GM23338 (cell line): Measurements from ENCODE around the gene NCR2. TPM values are rescaled to one million over a fixed set of nuclear protein-coding genes. Genes with fewer than 3 reads are reported as not detected.

Experiments
- ATAC-seq: fragments of 200-7000 bp; cut with Tn5 transposase; 3 replicates; pipeline ENCODE4 v1.9.1; 2020
- DNase-seq: peaks from one replicate; pipeline ENCODE4 v3.0.0-alpha.2; 2015; ENCODE audit warnings: low spot score
- H2AFZ ChIP-seq: fragments of 200-600 bp; sonication (generic); 2 replicates; pipeline ENCODE4 v1.8.0; 2016; ENCODE audit warnings: antibody characterized with exemption, mild to moderate bottlenecking, moderate library complexity
- H3F3A ChIP-seq: fragments of 200-600 bp; sonication (generic); replicated peaks from 2 replicates; pipeline ENCODE4 v1.8.0; 2017; ENCODE audit warnings: antibody characterized with exemption, mixed run types, low read depth
- H3K27ac ChIP-seq: fragments of 200-600 bp; sonication (generic); 2 replicates; pipeline ENCODE4 v1.6.1; 2016; ENCODE audit warnings: low read depth
- H3K27me3 ChIP-seq: fragments of 200-600 bp; sonication (generic); 2 replicates; pipeline ENCODE4 v1.8.0; 2016; ENCODE audit warnings: mild to moderate bottlenecking, mixed run types, moderate library complexity; ENCODE audit not compliant: insufficient read depth
- H3K36me3 ChIP-seq: fragments of 200-600 bp; sonication (generic); 2 replicates; pipeline ENCODE4 v1.8.0; 2016; ENCODE audit warnings: mild to moderate bottlenecking; ENCODE audit not compliant: insufficient read depth
- H3K4me1 ChIP-seq: fragments of 200-600 bp; sonication (generic); 2 replicates; pipeline ENCODE4 v1.8.0; 2016; ENCODE audit warnings: mild to moderate bottlenecking, moderate library complexity; ENCODE audit not compliant: insufficient read depth
- H3K4me2 ChIP-seq: fragments of 200-600 bp; sonication (generic); 2 replicates; pipeline ENCODE4 v1.7.1; 2017; ENCODE audit warnings: mixed run types
- H3K4me3 ChIP-seq: fragments of 200-600 bp; sonication (generic); 2 replicates; pipeline ENCODE4 v1.6.1; 2016; ENCODE audit warnings: mixed run types
- H3K79me2 ChIP-seq: fragments of 200-600 bp; sonication (generic); replicated peaks from 2 replicates; pipeline ENCODE4 v1.8.0; 2017; ENCODE audit warnings: mild to moderate bottlenecking; ENCODE audit not compliant: insufficient read depth
- H3K9me2 ChIP-seq: fragments of 200-600 bp; sonication (generic); 2 replicates; pipeline ENCODE4 v1.8.0; 2017; ENCODE audit not compliant: insufficient read depth
- H4K20me1 ChIP-seq: fragments of 200-600 bp; sonication (generic); replicated peaks from 2 replicates; pipeline ENCODE4 v1.8.0; 2017; ENCODE audit warnings: mild to moderate bottlenecking; ENCODE audit not compliant: insufficient read depth
- H3K27ac Mint-ChIP-seq: 2 replicates; pipeline ENCODE4 v1.8.0; 2020; ENCODE audit warnings: inconsistent platforms, mild to moderate bottlenecking, moderate library complexity, mixed read lengths
- H3K27me3 Mint-ChIP-seq: 3 replicates; pipeline ENCODE4 v1.8.0; 2022; ENCODE audit warnings: low read depth, mild to moderate bottlenecking, moderate library complexity, mixed read lengths, inconsistent platforms; ENCODE audit not compliant: insufficient read depth, poor library complexity
- H3K36me3 Mint-ChIP-seq: 3 replicates; pipeline ENCODE4 v1.8.0; 2021; ENCODE audit warnings: low read depth, mild to moderate bottlenecking, inconsistent platforms, moderate library complexity, mixed read lengths
- H3K4me1 Mint-ChIP-seq: 3 replicates; pipeline ENCODE4 v1.8.0; 2020; ENCODE audit warnings: mild to moderate bottlenecking, inconsistent platforms, mixed read lengths
- H3K4me3 Mint-ChIP-seq: 3 replicates; pipeline ENCODE4 v1.8.0; 2021; ENCODE audit warnings: moderate library complexity, mild to moderate bottlenecking, inconsistent platforms, mixed read lengths
- H3K9me3 Mint-ChIP-seq: 3 replicates; pipeline ENCODE4 v1.8.0; 2020; ENCODE audit warnings: moderate library complexity, mild to moderate bottlenecking, inconsistent platforms, mixed read lengths
- CREB1 ChIP-seq: fragments of 250-450 bp; sonication (Bioruptor Pico); IDR thresholded peaks from 2 replicates; pipeline ENCODE4 v1.5.0; 2020; ENCODE audit warnings: low read depth, mild to moderate bottlenecking, moderate library complexity
- ETS1 ChIP-seq: IDR thresholded peaks from 2 replicates; pipeline ENCODE4 v1.6.1; 2016; ENCODE audit warnings: antibody characterized with exemption
- EZH2 ChIP-seq: fragments of 200-600 bp; sonication (generic); IDR thresholded peaks from one replicate; pipeline ENCODE4 v1.8.0; 2017; ENCODE audit warnings: antibody characterized with exemption, mild to moderate bottlenecking, low read depth; ENCODE audit not compliant: unreplicated experiment
- EZH2phosphoT487 ChIP-seq: fragments of 200-600 bp; sonication (generic); IDR thresholded peaks from one replicate; pipeline ENCODE4 v1.8.1; 2018; ENCODE audit warnings: antibody characterized with exemption; ENCODE audit not compliant: unreplicated experiment
- JUNB ChIP-seq: IDR thresholded peaks from one replicate; pipeline ENCODE4 v1.6.1; 2016; ENCODE audit warnings: antibody characterized with exemption; ENCODE audit not compliant: unreplicated experiment
- NANOG ChIP-seq: IDR thresholded peaks from 2 replicates; pipeline ENCODE4 v1.6.1; 2016; ENCODE audit warnings: antibody characterized with exemption, borderline replicate concordance
- STAT1 ChIP-seq: IDR thresholded peaks from one replicate; pipeline ENCODE4 v1.6.1; 2016; ENCODE audit warnings: antibody characterized with exemption; ENCODE audit not compliant: unreplicated experiment
- ZNF114 ChIP-seq: fragments of 250-450 bp; sonication (Bioruptor Pico); IDR thresholded peaks from 2 replicates; pipeline ENCODE4 v1.5.0; 2020; ENCODE audit warnings: mild to moderate bottlenecking, moderate library complexity
- ZNF331 ChIP-seq: fragments of 250-450 bp; sonication (Bioruptor Pico); IDR thresholded peaks from 2 replicates; pipeline ENCODE4 v1.5.0; 2020; ENCODE audit warnings: low read depth, mild to moderate bottlenecking, moderate library complexity
- polyA plus RNA-seq: library from polyadenylated mRNA; unstranded; fragments of >200 nt; fragmentation: Nextera tagmentation; extraction: Ambion mirVana; gene quantifications from 2 replicates; pipeline ENCODE4 v1.2.1, GENCODE V29; 2016
- total RNA-seq: library from RNA; depleted of rRNA; stranded (reverse); fragments of >200 nt; shearing (Covaris generic); gene quantifications from 2 replicates; pipeline ENCODE4 v1.2.3, GENCODE V29; 2014
- TF ChIP-seq, protein P1 (sequence below): fragments of 250-450 bp; sonication (Bioruptor Pico); IDR thresholded peaks from 2 replicates; pipeline ENCODE4 v1.5.0; 2020; ENCODE audit warnings: mild to moderate bottlenecking, moderate library complexity
- TF ChIP-seq, protein P2 (sequence below): IDR thresholded peaks from one replicate; pipeline ENCODE4 v1.6.1; 2018; ENCODE audit warnings: antibody characterized with exemption; ENCODE audit not compliant: unreplicated experiment
- TF ChIP-seq, protein P3 (sequence below), 2 experiments: fragments of 200-600 bp in 1 of 2; sonication (generic) in 1 of 2; conservative IDR thresholded peaks; 2 replicates each; pipeline versions ENCODE4 v1.5.1 to v1.6.1; 2016 to 2017; ENCODE audit warnings: antibody characterized with exemption in 2 of 2, low read depth in 2 of 2, mild to moderate bottlenecking in 2 of 2, moderate library complexity in 1 of 2

NCR2 gene
- total and polyA plus RNA-seq, 2 experiments from 2014 or later, result not detected

GRCh38 chr6:41352396-41352795 is 17.0 kb downstream of the NCR2 start:
- Histone ChIP-seq H4K20me1 (no peaks in the 10 kb centered on the region), H3K27me3 (no peaks in the 10 kb centered on the region), H3K4me2 (no peak overlapping the region), H3K36me3 (0 out of 2 replicates have a peak, but pooled peaks cover 4% of the 10 kb centered on the region), H3K4me1 (no peaks in the 10 kb centered on the region), H3K27ac (no peak overlapping the region), H3K4me3 (no peak overlapping the region), H3K9me2 (no peaks in the 10 kb centered on the region), H3F3A (no peaks in the 10 kb centered on the region), H2AFZ (no peak overlapping the region), H3K79me2 (no peaks in the 10 kb centered on the region)
- Mint-ChIP-seq H3K4me3 (no peak overlapping the region), H3K4me1 (no peaks in the 10 kb centered on the region; the same call in 2 of the 3 replicates), H3K36me3 (peaks cover 7% of the 10 kb centered on the region; the same call in 2 of the 3 replicates), H3K27me3 (peaks cover 5% of the 10 kb centered on the region), H3K9me3 (peaks cover 18% of the 10 kb centered on the region), H3K27ac (no peak overlapping the region)
- TF ChIP-seq JUNB, result no peak
- TF ChIP-seq, protein P1, sequence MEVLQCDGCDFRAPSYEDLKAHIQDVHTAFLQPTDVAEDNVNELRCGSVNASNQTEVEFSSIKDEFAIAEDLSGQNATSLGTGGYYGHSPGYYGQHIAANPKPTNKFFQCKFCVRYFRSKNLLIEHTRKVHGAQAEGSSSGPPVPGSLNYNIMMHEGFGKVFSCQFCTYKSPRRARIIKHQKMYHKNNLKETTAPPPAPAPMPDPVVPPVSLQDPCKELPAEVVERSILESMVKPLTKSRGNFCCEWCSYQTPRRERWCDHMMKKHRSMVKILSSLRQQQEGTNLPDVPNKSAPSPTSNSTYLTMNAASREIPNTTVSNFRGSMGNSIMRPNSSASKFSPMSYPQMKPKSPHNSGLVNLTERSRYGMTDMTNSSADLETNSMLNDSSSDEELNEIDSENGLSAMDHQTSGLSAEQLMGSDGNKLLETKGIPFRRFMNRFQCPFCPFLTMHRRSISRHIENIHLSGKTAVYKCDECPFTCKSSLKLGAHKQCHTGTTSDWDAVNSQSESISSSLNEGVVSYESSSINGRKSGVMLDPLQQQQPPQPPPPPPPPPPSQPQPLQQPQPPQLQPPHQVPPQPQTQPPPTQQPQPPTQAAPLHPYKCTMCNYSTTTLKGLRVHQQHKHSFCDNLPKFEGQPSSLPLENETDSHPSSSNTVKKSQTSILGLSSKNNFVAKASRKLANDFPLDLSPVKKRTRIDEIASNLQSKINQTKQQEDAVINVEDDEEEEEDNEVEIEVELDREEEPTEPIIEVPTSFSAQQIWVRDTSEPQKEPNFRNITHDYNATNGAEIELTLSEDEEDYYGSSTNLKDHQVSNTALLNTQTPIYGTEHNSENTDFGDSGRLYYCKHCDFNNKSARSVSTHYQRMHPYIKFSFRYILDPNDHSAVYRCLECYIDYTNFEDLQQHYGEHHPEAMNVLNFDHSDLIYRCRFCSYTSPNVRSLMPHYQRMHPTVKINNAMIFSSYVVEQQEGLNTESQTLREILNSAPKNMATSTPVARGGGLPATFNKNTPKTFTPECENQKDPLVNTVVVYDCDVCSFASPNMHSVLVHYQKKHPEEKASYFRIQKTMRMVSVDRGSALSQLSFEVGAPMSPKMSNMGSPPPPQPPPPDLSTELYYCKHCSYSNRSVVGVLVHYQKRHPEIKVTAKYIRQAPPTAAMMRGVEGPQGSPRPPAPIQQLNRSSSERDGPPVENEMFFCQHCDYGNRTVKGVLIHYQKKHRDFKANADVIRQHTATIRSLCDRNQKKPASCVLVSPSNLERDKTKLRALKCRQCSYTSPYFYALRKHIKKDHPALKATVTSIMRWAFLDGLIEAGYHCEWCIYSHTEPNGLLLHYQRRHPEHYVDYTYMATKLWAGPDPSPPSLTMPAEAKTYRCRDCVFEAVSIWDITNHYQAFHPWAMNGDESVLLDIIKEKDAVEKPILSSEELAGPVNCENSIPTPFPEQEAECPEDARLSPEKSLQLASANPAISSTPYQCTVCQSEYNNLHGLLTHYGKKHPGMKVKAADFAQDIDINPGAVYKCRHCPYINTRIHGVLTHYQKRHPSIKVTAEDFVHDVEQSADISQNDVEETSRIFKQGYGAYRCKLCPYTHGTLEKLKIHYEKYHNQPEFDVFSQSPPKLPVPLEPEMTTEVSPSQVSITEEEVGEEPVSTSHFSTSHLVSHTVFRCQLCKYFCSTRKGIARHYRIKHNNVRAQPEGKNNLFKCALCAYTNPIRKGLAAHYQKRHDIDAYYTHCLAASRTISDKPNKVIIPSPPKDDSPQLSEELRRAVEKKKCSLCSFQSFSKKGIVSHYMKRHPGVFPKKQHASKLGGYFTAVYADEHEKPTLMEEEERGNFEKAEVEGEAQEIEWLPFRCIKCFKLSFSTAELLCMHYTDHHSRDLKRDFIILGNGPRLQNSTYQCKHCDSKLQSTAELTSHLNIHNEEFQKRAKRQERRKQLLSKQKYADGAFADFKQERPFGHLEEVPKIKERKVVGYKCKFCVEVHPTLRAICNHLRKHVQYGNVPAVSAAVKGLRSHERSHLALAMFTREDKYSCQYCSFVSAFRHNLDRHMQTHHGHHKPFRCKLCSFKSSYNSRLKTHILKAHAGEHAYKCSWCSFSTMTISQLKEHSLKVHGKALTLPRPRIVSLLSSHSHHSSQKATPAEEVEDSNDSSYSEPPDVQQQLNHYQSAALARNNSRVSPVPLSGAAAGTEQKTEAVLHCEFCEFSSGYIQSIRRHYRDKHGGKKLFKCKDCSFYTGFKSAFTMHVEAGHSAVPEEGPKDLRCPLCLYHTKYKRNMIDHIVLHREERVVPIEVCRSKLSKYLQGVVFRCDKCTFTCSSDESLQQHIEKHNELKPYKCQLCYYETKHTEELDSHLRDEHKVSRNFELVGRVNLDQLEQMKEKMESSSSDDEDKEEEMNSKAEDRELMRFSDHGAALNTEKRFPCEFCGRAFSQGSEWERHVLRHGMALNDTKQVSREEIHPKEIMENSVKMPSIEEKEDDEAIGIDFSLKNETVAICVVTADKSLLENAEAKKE (CRISPR knock-in tag), result no peak
- TF ChIP-seq EZH2phosphoT487, result no peak
- TF ChIP-seq, protein P2, sequence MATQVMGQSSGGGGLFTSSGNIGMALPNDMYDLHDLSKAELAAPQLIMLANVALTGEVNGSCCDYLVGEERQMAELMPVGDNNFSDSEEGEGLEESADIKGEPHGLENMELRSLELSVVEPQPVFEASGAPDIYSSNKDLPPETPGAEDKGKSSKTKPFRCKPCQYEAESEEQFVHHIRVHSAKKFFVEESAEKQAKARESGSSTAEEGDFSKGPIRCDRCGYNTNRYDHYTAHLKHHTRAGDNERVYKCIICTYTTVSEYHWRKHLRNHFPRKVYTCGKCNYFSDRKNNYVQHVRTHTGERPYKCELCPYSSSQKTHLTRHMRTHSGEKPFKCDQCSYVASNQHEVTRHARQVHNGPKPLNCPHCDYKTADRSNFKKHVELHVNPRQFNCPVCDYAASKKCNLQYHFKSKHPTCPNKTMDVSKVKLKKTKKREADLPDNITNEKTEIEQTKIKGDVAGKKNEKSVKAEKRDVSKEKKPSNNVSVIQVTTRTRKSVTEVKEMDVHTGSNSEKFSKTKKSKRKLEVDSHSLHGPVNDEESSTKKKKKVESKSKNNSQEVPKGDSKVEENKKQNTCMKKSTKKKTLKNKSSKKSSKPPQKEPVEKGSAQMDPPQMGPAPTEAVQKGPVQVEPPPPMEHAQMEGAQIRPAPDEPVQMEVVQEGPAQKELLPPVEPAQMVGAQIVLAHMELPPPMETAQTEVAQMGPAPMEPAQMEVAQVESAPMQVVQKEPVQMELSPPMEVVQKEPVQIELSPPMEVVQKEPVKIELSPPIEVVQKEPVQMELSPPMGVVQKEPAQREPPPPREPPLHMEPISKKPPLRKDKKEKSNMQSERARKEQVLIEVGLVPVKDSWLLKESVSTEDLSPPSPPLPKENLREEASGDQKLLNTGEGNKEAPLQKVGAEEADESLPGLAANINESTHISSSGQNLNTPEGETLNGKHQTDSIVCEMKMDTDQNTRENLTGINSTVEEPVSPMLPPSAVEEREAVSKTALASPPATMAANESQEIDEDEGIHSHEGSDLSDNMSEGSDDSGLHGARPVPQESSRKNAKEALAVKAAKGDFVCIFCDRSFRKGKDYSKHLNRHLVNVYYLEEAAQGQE, result no peak
- TF ChIP-seq ZNF114 (CRISPR knock-in tag), result no peak
- no peak for TF ChIP-seq ZNF331 (CRISPR knock-in tag)
- no peak for TF ChIP-seq CREB1 (CRISPR knock-in tag)
- no peak for TF ChIP-seq EZH2
- TF ChIP-seq NANOG, result no peak
- no peak for TF ChIP-seq ETS1
- TF ChIP-seq, protein P3, sequence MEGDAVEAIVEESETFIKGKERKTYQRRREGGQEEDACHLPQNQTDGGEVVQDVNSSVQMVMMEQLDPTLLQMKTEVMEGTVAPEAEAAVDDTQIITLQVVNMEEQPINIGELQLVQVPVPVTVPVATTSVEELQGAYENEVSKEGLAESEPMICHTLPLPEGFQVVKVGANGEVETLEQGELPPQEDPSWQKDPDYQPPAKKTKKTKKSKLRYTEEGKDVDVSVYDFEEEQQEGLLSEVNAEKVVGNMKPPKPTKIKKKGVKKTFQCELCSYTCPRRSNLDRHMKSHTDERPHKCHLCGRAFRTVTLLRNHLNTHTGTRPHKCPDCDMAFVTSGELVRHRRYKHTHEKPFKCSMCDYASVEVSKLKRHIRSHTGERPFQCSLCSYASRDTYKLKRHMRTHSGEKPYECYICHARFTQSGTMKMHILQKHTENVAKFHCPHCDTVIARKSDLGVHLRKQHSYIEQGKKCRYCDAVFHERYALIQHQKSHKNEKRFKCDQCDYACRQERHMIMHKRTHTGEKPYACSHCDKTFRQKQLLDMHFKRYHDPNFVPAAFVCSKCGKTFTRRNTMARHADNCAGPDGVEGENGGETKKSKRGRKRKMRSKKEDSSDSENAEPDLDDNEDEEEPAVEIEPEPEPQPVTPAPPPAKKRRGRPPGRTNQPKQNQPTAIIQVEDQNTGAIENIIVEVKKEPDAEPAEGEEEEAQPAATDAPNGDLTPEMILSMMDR (conservative IDR thresholded peaks at IDR 0.05; ENCODE audit: low read depth in 2 of 2), result no peak
- TF ChIP-seq STAT1, result no peak
- DNase-seq (no peak), ATAC-seq (no peak)
